HS-5 (cell line): ENCODE data around the gene CEP170B.
"Not testable (repeated sequence)": the region's sequence is repeated elsewhere in the genome, so short reads cannot be mapped to it uniquely, and the experiment has no call there.

Source experiments
- DNase-seq: peaks from one replicate; pipeline ENCODE4 v3.0.0-alpha.2; 2012; ENCODE audit warnings: low read depth

Gene CEP170B

GRCh38 chr14:104913435-104913834 lies 48.4 kb downstream of the CEP170B start:
- DNase-seq: no peak

DNA sequence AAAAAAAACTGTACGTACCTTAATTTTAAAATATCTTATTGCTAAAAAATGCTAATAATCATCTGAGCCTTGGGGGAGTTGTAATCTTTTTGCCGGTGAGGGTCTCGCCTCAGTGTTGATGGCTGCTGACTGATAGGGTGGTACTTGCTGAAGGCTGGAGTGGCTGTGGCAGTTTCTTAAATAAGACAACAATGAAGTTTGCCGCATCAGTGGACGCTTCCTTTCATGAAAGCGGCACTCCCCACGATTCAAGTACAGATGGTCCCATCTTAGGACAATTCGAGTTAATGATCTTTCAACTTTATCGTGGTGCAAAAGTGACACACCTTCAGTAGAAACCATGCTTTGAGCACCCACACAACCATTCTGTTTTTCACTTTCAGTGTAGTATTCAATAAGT lies 52.0 kb downstream of the CEP170B start:
- DNase-seq: no peak

DNA sequence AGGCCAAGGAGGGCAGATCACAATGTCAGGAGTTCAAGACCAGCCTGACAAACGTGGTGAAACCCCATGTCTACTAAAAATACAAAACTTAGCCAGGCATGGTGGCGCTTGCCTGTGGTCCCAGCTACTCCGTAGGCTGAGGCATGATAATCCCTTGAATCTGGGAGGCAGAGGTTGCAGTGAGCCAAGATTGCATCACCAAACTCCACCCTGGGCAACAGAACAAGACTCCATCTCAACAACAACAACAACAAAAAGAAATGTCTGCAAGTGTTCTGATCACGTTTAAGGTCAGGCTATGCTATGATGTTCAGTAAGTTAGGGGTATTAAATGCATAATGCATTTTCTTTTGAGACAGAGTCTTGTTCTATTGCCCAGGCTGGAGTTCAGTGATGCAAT lies 52.9 kb downstream of the CEP170B start:
- DNase-seq: no peak

GRCh38 chr14:104919152-104919992 lies 54.3 kb downstream of the CEP170B start:
- DNase-seq: not testable (repeated sequence)

GRCh38 chr14:104919993-104920315 lies 54.9 kb downstream of the CEP170B start:
- no peak for DNase-seq

DNA sequence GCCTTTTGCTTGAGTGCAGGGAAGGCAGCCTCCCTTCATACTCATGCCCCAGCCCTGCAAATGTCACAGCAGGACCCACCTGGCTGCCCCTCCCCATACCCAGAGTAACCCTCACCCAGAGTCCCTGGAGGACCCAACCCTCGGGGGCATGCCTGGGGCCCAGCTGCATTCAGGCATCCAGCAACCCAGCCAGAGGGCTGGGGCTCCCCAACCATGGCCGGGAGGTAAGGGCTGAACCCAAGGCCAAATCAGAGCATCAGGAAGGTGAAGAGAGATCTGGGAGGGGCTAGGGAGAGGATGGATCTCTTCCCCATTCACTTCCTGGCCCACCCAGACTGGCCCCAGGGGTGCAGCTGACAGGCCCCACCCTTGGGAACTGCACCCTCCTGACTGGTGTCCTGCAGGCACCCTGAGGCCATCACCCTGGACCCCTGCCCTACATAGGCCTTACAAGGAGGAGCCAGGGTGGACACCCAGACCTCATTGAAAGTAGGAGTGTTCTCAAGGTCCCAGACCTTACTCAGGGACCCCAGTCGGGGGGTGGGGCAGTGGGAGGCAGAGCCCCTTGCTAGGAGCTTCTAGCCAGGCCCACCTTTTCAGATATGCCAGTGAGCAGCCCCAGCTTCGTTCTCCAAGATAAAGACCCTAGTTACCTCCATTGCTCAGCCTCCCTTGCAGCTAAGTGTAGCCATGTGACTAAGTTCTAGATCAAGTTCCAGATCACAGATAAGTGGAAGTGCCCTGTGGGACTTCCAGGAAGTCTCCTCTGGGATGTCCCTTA lies 58.8 kb downstream of the CEP170B start:
- DNase-seq: no peak

DNA sequence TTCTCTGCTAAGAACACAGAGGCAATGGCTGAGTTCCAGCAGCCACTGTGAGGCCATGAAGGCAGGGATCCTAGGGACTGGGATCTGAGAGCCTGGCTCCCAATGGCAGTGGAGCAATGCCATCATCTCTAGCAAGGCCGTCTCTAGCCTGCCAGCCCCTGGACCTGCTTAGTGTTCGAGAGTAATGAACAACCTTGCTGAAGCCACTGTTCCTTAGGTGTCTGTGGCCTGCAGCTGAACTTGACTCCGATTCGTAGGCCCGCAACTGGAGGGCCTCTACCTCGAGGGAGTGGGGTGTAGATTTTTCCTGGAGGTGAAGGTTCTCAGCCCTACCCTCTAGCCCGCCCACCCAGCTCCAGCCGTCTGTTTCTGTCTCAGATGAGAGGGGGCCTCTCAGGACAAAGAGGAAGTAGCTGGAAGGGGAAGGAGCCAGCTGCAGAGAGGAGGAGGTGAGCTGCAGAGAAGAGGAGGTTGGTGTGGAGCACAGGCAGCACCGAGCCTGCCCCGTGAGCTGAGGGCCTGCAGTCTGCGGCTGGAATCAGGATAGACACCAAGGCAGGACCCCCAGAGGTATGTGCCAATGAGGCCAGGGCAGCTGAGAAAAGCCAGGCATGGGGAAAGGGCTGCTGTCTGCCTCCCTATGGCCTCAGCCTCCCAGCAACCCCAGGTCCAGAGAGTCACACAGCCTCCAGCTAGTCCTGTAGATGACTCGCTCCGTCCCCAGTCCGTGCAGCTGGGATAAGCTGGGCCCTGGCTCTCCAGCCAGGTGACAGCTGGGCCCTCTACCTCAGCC lies 59.5 kb downstream of the CEP170B start, which contains the start of gene PLD4:
TSS of gene PLD4 (plus strand) at position 459 of the 793 bp plus-strand sequence. CDS start 2,262 bp downstream, outside the sequence.
- no peak for DNase-seq

DNA sequence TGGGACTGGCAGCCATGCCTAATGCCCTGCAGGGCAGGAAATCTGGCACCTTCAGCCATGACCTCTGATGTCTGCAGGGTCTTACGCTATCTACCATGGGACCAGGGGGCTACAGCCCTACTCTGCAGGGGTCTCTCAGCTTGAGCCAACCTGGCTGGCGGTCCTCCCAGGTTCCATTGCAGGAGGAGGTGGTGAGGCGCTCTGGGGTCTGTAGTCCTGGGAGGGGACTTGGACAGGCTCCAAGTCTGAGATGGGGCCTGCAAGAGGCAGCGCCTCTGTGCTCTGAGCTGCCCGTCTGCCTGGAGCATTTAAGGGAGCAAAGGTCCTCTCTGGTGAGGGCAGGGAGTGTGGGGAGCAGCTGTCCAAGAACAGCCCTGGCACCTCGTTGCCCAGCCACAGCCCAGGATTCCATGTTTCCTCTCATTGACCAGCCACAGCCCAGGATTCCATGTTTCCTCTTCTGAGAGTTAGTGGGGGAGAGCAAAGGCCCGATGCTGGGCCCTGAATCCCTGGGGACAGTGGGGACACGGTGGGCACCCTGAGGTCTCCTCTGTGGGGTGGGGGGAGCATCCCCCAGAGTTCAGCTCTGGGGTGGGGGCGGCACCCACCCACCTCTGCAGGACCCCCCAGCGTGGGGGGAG lies 60.3 kb downstream of the CEP170B start:
- DNase-seq: no peak

GRCh38 chr14:104925855-104926609 lies 61.0 kb downstream of the CEP170B start:
- no peak for DNase-seq

DNA sequence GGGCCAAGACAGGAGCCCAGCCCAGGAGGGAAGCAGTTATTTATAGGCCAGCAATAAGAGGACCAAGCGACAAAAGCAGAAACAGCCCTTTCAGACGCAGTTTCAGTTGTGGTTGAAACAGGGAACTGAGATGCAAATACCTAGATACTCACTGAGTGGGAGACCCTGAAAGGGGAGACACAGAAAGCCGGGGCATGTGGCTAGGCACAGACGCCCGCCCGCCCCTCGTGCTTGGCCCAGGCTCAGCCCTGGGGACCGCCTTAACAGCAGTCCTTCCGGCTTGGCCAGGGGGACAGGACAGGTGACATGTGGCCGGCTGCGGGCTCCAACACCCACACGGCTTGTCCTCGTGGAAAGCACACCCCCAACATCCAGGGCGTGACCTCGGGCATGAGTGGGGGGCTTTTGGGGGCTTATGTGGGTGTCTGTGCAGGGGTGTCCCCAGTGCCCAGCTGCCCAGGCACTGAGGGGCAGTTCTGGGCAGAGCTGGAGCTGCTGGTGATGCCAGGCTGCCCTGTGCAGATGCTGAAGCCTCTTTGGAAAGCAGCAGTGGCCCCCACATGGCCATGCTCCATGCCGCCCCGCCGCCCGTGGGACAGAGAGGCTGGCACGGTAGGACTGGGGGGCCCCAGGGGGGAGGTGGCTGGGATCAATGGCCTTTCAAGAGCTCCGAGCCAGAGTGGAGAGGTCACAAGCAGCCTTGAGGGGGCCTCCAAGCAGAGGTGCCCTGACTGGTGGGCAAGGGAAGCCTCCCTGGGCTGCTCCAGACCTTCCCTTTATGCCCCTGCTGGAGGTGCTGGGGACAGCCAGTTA lies 61.8 kb downstream of the CEP170B start:
- no peak for DNase-seq

DNA sequence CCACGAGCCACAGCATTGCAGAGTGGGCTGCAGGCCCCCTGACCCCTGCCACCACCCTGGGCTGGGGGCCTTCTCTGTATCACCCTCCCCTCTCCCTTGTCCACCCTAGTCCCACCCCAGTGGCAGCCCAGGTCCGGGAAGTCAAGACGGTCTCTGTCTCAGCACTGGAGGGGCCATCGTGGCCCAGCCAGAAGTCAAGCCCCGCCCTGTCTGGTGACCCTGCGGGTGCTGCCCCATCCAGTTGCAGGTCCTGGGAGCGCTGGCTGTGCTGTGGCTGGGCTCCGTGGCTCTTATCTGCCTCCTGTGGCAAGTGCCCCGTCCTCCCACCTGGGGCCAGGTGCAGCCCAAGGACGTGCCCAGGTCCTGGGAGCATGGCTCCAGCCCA lies 62.4 kb downstream of the CEP170B start:
- DNase-seq: no peak

- no peak for DNase-seq
These were observed 62.8 kb downstream of the CEP170B start for GRCh38 chr14:104927901-104928300.

- DNase-seq: no peak
These were observed 63.5 kb downstream of the CEP170B start for GRCh38 chr14:104928391-104929133.

- DNase-seq: no peak
These were observed 64.5 kb downstream of the CEP170B start for GRCh38 chr14:104929268-104930230.

GRCh38 chr14:104930526-104931303 lies 65.6 kb downstream of the CEP170B start:
- no peak for DNase-seq

- DNase-seq: no peak
These were observed 66.3 kb downstream of the CEP170B start for GRCh38 chr14:104931304-104931770.
